Mucosa of descending colon (tissue), 3 donors: ENCODE measurements around the gene PRRX2. TPM values are rescaled to one million over a fixed set of nuclear protein-coding genes. Genes with fewer than 3 reads are reported as not detected.
"Not testable (repeated sequence)": the region's sequence is repeated elsewhere in the genome, so short reads cannot be mapped to it uniquely, and the experiment has no call there.

ENCODE experiments used
- ATAC-seq: fragments of 200-7000 bp; cut with Tn5 transposase; one replicate; pipeline ENCODE4 v1.9.1; 2020; ENCODE audit warnings: mild to moderate bottlenecking, moderate library complexity
- DNase-seq, 3 donors: peaks; one replicate each; pipeline ENCODE4 v3.0.0-alpha.2; 2020
- H3K36me3 ChIP-seq: fragments of 200-600 bp; one replicate; pipeline ENCODE4 v1.8.0; 2021; ENCODE audit warnings: low read depth, mild to moderate bottlenecking
- H3K4me1 ChIP-seq: fragments of 200-600 bp; one replicate; pipeline ENCODE4 v1.8.0; 2021; ENCODE audit warnings: low read depth, mild to moderate bottlenecking
- H3K4me3 ChIP-seq: fragments of 200-600 bp; one replicate; pipeline ENCODE4 v1.8.0; 2021; ENCODE audit warnings: mild to moderate bottlenecking
- H3K9me3 ChIP-seq: fragments of 200-600 bp; one replicate; pipeline ENCODE4 v1.8.0; 2021; ENCODE audit warnings: mild to moderate bottlenecking
- intact Hi-C, 2 donors: fragments of 100-400 bp; cut with DNase I in 1 of 2; cut with micrococcal nuclease in 1 of 2; formaldehyde crosslinking; loops; one replicate each; pipeline versions ENCODE4 v1.11.0 to v1.11.1; 2022; cut with DNase I, micrococcal nuclease
- total RNA-seq, 3 donors: library from RNA; stranded (reverse); fragmentation: NEBNext Ultra II Directional in 2 of 3; extraction: Animal tissue kit (Norgen Biotek cat#: 25700) in 2 of 3; gene quantifications; one replicate each; pipeline versions ENCODE4 v1.2.1 to v1.2.4, GENCODE V29; 2021 to 2023
- TF ChIP-seq, protein P1 (sequence below): fragments of 200-600 bp; IDR thresholded peaks from one replicate; pipeline ENCODE4 v1.8.0; 2022; ENCODE audit warnings: antibody characterized with exemption, mild to moderate bottlenecking
- donor health status: DM: no; HTN: no; CAD: no; lungs with moderate emphysema.
- donor health status: DM: no; HTN: no; CAD: no.
- donor health status: DM: no; HTN: yes; CAD: no.

PRRX2 gene
- total RNA-seq, 3 donors from 2014 or later = 0.38 to 1.6 (median 0.89) TPM

DNA sequence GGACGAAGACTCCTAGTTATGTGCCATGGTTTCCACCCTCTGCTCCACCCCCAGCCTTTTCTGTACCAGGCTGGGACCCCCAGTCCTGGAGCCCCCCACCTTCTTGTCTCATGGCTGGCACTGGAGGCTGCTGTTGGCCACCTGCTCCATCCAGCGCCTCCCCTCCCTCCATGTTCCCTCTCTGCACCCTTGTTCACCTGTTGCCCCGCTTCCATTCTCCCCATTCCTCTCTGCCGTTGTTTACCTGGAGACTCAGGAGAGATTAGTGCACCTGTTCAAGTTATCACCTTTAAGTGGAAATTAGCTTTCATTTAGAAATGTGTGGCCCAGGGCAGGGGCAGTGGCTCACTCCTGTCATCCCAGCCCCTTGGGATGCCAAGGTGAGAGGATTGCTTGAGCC lies 32.2 kb upstream of the PRRX2 start:
- ATAC-seq (no peak), DNase-seq (no peak)
- Histone ChIP-seq H3K4me1 (no peaks in the 10 kb centered on the region), H3K9me3 (no peaks in the 10 kb centered on the region), H3K36me3 (no peaks in the 10 kb centered on the region), H3K4me3 (no peak overlapping the region)
- intact Hi-C loops = no loop called here
- TF ChIP-seq, protein P1, sequence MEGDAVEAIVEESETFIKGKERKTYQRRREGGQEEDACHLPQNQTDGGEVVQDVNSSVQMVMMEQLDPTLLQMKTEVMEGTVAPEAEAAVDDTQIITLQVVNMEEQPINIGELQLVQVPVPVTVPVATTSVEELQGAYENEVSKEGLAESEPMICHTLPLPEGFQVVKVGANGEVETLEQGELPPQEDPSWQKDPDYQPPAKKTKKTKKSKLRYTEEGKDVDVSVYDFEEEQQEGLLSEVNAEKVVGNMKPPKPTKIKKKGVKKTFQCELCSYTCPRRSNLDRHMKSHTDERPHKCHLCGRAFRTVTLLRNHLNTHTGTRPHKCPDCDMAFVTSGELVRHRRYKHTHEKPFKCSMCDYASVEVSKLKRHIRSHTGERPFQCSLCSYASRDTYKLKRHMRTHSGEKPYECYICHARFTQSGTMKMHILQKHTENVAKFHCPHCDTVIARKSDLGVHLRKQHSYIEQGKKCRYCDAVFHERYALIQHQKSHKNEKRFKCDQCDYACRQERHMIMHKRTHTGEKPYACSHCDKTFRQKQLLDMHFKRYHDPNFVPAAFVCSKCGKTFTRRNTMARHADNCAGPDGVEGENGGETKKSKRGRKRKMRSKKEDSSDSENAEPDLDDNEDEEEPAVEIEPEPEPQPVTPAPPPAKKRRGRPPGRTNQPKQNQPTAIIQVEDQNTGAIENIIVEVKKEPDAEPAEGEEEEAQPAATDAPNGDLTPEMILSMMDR = no peak

GRCh38 chr9:129633848-129634247 lies 31.6 kb upstream of the PRRX2 start:
- H3K4me1 ChIP-seq = no peaks in the 10 kb centered on the region
- TF ChIP-seq, protein P1 = no peak
- no peaks in the 10 kb centered on the region for H3K36me3 ChIP-seq
- no peak overlapping the region for H3K4me3 ChIP-seq
- ATAC-seq = no peak
- intact Hi-C loops = no loop called here
- DNase-seq = no peak
- H3K9me3 ChIP-seq = no peaks in the 10 kb centered on the region

DNA sequence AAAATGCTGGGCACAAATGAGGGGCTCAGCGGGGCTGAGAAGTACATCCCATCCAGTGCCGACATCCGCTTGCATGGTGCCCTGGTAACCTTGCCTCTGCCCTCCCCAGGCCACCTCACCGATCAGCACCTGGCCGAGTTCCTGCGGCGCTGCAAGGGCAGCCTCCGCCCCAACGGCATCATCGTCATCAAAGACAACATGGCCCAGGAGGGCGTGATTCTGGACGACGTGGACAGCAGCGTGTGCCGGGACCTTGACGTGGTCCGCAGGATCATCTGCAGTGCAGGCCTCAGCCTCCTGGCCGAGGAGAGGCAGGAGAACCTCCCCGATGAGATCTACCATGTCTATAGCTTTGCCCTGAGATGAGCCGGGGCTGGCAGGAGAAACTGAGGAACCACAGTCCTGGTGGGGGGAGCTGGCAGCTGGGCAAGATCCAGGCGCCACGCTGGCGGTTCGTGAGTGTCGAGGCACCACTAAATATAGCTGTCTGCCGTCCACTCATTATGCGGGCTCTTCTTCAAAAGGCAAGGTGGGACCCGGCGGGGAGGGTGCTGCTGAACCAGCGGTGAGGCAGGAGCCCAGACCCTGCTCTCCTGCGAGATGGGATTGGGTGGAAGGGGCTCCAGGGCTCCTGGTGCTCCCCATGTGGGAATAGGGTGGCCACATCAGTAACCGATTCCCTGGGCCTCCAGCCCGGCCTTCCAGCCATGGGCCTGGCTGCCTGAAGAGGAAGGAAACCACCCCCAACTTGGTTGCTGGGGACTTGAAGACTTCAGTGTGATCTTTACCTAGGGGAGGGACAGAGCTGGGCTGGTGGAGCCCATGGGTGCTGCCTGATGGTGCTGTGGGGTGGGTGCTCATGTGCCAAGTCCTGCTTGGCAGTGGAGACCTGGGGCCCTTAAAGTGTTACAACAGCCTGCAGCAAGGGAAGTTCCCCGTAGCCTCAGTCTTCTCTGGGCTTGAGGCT lies 30.1 kb upstream of the PRRX2 start:
- no peak for ATAC-seq
- H3K36me3 ChIP-seq = no peaks in the 10 kb centered on the region

GRCh38 chr9:129636343-129636742 lies 29.1 kb upstream of the PRRX2 start:
- H3K4me1 ChIP-seq = peaks cover 13% of the 10 kb centered on the region
- H3K36me3 ChIP-seq, H3K4me3 ChIP-seq, ATAC-seq, intact Hi-C loops, H3K9me3 ChIP-seq, DNase-seq: not testable (repeated sequence)

More for the DNA sequence above, 30.1 kb upstream of the PRRX2 start:
- Histone ChIP-seq H3K4me3 (no peak overlapping the region), H3K4me1 (peaks cover 4% of the 10 kb centered on the region), H3K9me3 (no peaks in the 10 kb centered on the region)
- DNase-seq = no peak
- TF ChIP-seq, protein P1 = no peak
- intact Hi-C loops = no loop called here

DNA sequence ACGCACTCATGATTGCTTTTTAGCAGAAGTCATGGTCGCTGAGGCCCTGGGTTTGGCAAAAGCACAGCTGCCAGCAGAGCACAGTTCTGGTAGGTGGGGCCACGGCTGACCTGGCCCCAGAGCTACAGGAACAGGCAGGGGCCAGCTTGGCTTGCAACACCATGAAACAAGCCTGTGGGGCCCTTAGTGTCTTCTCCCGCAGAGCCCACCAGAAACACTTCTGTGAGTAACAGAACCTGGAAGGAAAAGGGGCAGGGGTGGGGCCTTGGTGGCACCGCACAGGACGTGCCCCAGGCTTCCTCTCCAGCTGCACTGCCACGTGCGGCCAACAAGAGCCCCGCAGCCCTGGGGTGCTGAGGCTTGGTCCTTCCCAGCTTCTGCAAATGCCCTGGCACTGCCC lies 28.3 kb upstream of the PRRX2 start:
- ATAC-seq = no peak
- Histone ChIP-seq H3K9me3 (no peaks in the 10 kb centered on the region), H3K36me3 (no peaks in the 10 kb centered on the region), H3K4me3 (no peak overlapping the region), H3K4me1 (peaks cover 13% of the 10 kb centered on the region)
- TF ChIP-seq, protein P1 = no peak
- DNase-seq = no peak
- intact Hi-C loops = no loop called here

GRCh38 chr9:129637673-129638439 lies 27.6 kb upstream of the PRRX2 start:
- peaks cover 13% of the 10 kb centered on the region for H3K4me1 ChIP-seq
- H3K36me3 ChIP-seq = no peaks in the 10 kb centered on the region
- intact Hi-C loops = no loop called here
- no peaks in the 10 kb centered on the region for H3K9me3 ChIP-seq
- no peak for ATAC-seq
- TF ChIP-seq, protein P1 = no peak
- DNase-seq = no peak
- H3K4me3 ChIP-seq = no peak overlapping the region
